Stomach smooth muscle (tissue), 2 donors: ENCODE measurements around the gene INTS1.
"Not testable (repeated sequence)": the region's sequence is repeated elsewhere in the genome, so short reads cannot be mapped to it uniquely, and the experiment has no call there.

Source experiments
- H3K27ac ChIP-seq: one replicate; pipeline ENCODE4 v1.7.0; 2013; ENCODE audit warnings: mild to moderate bottlenecking, low read length, inconsistent platforms
- H3K27me3 ChIP-seq, 2 donors: one replicate each; pipeline ENCODE4 v1.7.0; 2013; ENCODE audit warnings: low read length in 2 of 2; ENCODE audit not compliant: insufficient read depth in 2 of 2, control insufficient read depth in 1 of 2
- H3K36me3 ChIP-seq, 2 donors: one replicate each; pipeline ENCODE4 v1.7.0; 2013; ENCODE audit warnings: low read length in 2 of 2; ENCODE audit not compliant: control insufficient read depth in 2 of 2, insufficient read depth in 2 of 2
- H3K4me1 ChIP-seq: one replicate; pipeline ENCODE4 v1.7.0; 2013; ENCODE audit warnings: low read length; ENCODE audit not compliant: control insufficient read depth, insufficient read depth
- H3K4me3 ChIP-seq, 2 donors: one replicate each; pipeline ENCODE4 v1.7.0; 2013; ENCODE audit warnings: low read length in 2 of 2
- H3K9ac ChIP-seq, 2 donors: one replicate each; pipeline ENCODE4 v1.7.0; 2013; ENCODE audit warnings: low read length in 2 of 2, mild to moderate bottlenecking in 1 of 2
- H3K9me3 ChIP-seq, 2 donors: one replicate each; pipeline ENCODE4 v1.7.0; 2013; ENCODE audit warnings: low read length in 2 of 2; ENCODE audit not compliant: control insufficient read depth in 2 of 2
- donor health status: healthy.
- donor health status: Pancreatic carcinoma.

Gene INTS1

GRCh38 chr7:1444925-1445322 lies 59.3 kb downstream of the INTS1 start:
- H3K4me3 ChIP-seq = no peak overlapping the region
- peaks cover 16% of the 10 kb centered on the region for H3K4me1 ChIP-seq
- H3K9me3 ChIP-seq = no peaks in the 10 kb centered on the region
- H3K27ac ChIP-seq = no peak overlapping the region
- H3K9ac ChIP-seq = no peak overlapping the region
- H3K27me3 ChIP-seq = no peaks in the 10 kb centered on the region
- H3K36me3 ChIP-seq = no peaks in the 10 kb centered on the region

- peaks cover 16% of the 10 kb centered on the region for H3K4me1 ChIP-seq
- H3K36me3 ChIP-seq = no peaks in the 10 kb centered on the region
- H3K27ac ChIP-seq = no peak overlapping the region
- no peak overlapping the region for H3K9ac ChIP-seq
- no peaks in the 10 kb centered on the region for H3K9me3 ChIP-seq
- no peaks in the 10 kb centered on the region for H3K27me3 ChIP-seq
- no peak overlapping the region for H3K4me3 ChIP-seq
These were observed 59.8 kb downstream of the INTS1 start for GRCh38 chr7:1444214-1444924.

GRCh38 chr7:1443587-1444200 lies 60.5 kb downstream of the INTS1 start:
- not testable (repeated sequence) for H3K36me3 ChIP-seq, H3K27me3 ChIP-seq, H3K4me3 ChIP-seq, H3K27ac ChIP-seq, H3K9ac ChIP-seq, H3K9me3 ChIP-seq
- H3K4me1 ChIP-seq = peaks cover 16% of the 10 kb centered on the region

GRCh38 chr7:1442355-1443124 lies 61.6 kb downstream of the INTS1 start:
- H3K27me3 ChIP-seq = no peaks in the 10 kb centered on the region
- no peak overlapping the region for H3K4me3 ChIP-seq
- H3K9ac ChIP-seq = no peak overlapping the region
- H3K9me3 ChIP-seq = no peaks in the 10 kb centered on the region
- no peak overlapping the region for H3K27ac ChIP-seq
- no peaks in the 10 kb centered on the region for H3K36me3 ChIP-seq
- peaks cover 8% of the 10 kb centered on the region for H3K4me1 ChIP-seq

GRCh38 chr7:1441615-1442354 lies 62.4 kb downstream of the INTS1 start:
- Histone ChIP-seq H3K9me3 (no peaks in the 10 kb centered on the region), H3K4me3 (no peak overlapping the region), H3K36me3 (no peaks in the 10 kb centered on the region), H3K27me3 (no peaks in the 10 kb centered on the region), H3K4me1 (peaks cover 2% of the 10 kb centered on the region), H3K27ac (no peak overlapping the region), H3K9ac (no peak overlapping the region)

GRCh38 chr7:1440620-1441019 lies 63.6 kb downstream of the INTS1 start:
- Histone ChIP-seq H3K4me3 (no peak overlapping the region), H3K36me3 (no peaks in the 10 kb centered on the region)

GRCh38 chr7:1439373-1440363 lies 64.5 kb downstream of the INTS1 start:
- H3K9ac ChIP-seq = no peak overlapping the region
- H3K27me3 ChIP-seq = no peaks in the 10 kb centered on the region
- H3K27ac ChIP-seq = no peak overlapping the region
- no peak overlapping the region for H3K4me3 ChIP-seq
- H3K4me1 ChIP-seq = no peaks in the 10 kb centered on the region
- no peaks in the 10 kb centered on the region for H3K9me3 ChIP-seq
- no peaks in the 10 kb centered on the region for H3K36me3 ChIP-seq

More at GRCh38 chr7:1440620-1441019, 63.6 kb downstream of the INTS1 start:
- H3K9me3 ChIP-seq = no peaks in the 10 kb centered on the region
- H3K4me1 ChIP-seq = no peaks in the 10 kb centered on the region
- H3K9ac ChIP-seq = no peak overlapping the region
- no peak overlapping the region for H3K27ac ChIP-seq
- H3K27me3 ChIP-seq = no peaks in the 10 kb centered on the region

- Histone ChIP-seq H3K27ac (no peak overlapping the region), H3K4me3 (no peak overlapping the region), H3K9ac (no peak overlapping the region), H3K36me3 (no peaks in the 10 kb centered on the region), H3K4me1 (no peaks in the 10 kb centered on the region), H3K27me3 (no peaks in the 10 kb centered on the region), H3K9me3 (no peaks in the 10 kb centered on the region)
These were observed 65.4 kb downstream of the INTS1 start for GRCh38 chr7:1438821-1439220.

GRCh38 chr7:1438208-1438607 lies 66.0 kb downstream of the INTS1 start:
- Histone ChIP-seq H3K27ac (no peak overlapping the region), H3K4me1 (no peaks in the 10 kb centered on the region), H3K9ac (no peak overlapping the region), H3K9me3 (no peaks in the 10 kb centered on the region), H3K4me3 (no peak overlapping the region), H3K27me3 (no peaks in the 10 kb centered on the region), H3K36me3 (no peaks in the 10 kb centered on the region)
